ENCODE measurements around the gene CHRNA3.

The CHRNA3 gene

GRCh38 chr15:78636378-78636859 is 15.6 kb upstream of the CHRNA3 start:
- DNase-seq (ENCODE audit: low read depth in 4 of 4, low spot score in 1 of 4), result no peak

- DNase-seq (ENCODE audit: low read depth in 4 of 4, low spot score in 1 of 4), result no peak
Observed at GRCh38 chr15:78635346-78635745, 14.6 kb upstream of the CHRNA3 start.

GRCh38 chr15:78634210-78635145 is 13.7 kb upstream of the CHRNA3 start:
- no peak for DNase-seq (ENCODE audit: low read depth in 4 of 4, low spot score in 1 of 4)

- no peak for DNase-seq (ENCODE audit: low read depth in 4 of 4, low spot score in 1 of 4)
Observed at GRCh38 chr15:78633348-78633747, 12.6 kb upstream of the CHRNA3 start.

- no peak for DNase-seq (ENCODE audit: low read depth in 4 of 4, low spot score in 1 of 4)
Observed at GRCh38 chr15:78630886-78631633, 10.3 kb upstream of the CHRNA3 start.

GRCh38 chr15:78629716-78630065 is 8.9 kb upstream of the CHRNA3 start:
- no peak for DNase-seq (ENCODE audit: low read depth in 4 of 4, low spot score in 1 of 4)

- DNase-seq (ENCODE audit: low read depth in 4 of 4, low spot score in 1 of 4), result no peak
Observed at GRCh38 chr15:78629031-78629715, 8.4 kb upstream of the CHRNA3 start.

- DNase-seq (ENCODE audit: low read depth in 4 of 4, low spot score in 1 of 4), result no peak
Observed at GRCh38 chr15:78628227-78628626, 7.4 kb upstream of the CHRNA3 start.

GRCh38 chr15:78627348-78627747 is 6.6 kb upstream of the CHRNA3 start:
- DNase-seq (ENCODE audit: low read depth in 4 of 4, low spot score in 1 of 4), result no peak

GRCh38 chr15:78626381-78626995 is 5.7 kb upstream of the CHRNA3 start:
- DNase-seq (ENCODE audit: low read depth in 4 of 4, low spot score in 1 of 4), result no peak

GRCh38 chr15:78625606-78626280 is 4.9 kb upstream of the CHRNA3 start:
- DNase-seq (ENCODE audit: low read depth in 4 of 4, low spot score in 1 of 4), result no peak

- DNase-seq (ENCODE audit: low read depth in 4 of 4, low spot score in 1 of 4), result no peak
Observed at GRCh38 chr15:78624651-78625590, 4.1 kb upstream of the CHRNA3 start.

- no peak for DNase-seq (ENCODE audit: low read depth in 4 of 4, low spot score in 1 of 4)
Observed at GRCh38 chr15:78623786-78624497, 3.1 kb upstream of the CHRNA3 start.

GRCh38 chr15:78621810-78622402 is 1.1 kb upstream of the CHRNA3 start:
- DNase-seq (ENCODE audit: low read depth in 4 of 4, low spot score in 1 of 4), result no peak

GRCh38 chr15:78620021-78620526 is 722 bp downstream of the CHRNA3 start:
- no peak for DNase-seq (ENCODE audit: low read depth in 4 of 4, low spot score in 1 of 4)

- no peak for DNase-seq (ENCODE audit: low read depth in 4 of 4, low spot score in 1 of 4)
Observed at GRCh38 chr15:78619022-78619950, 1.5 kb downstream of the CHRNA3 start.

GRCh38 chr15:78618490-78618934 is 2.3 kb downstream of the CHRNA3 start:
- DNase-seq (ENCODE audit: low read depth in 4 of 4, low spot score in 1 of 4), result peak; percentile 73 to 92 (median 81)

Measured in stimulated activated CD4-positive, alpha-beta T cell treated with anti-CD3 and anti-CD28 coated beads, Interleukin-1b, Interleukin-23, amount 100 ng/mL, for 24 hours (primary cell).